Upper lobe of left lung (tissue), 6 donors: ENCODE data around the gene LAMC2. TPM values are rescaled to one million over a fixed set of nuclear protein-coding genes. Genes with fewer than 3 reads are reported as not detected.

ENCODE experiments used
- ATAC-seq, 2 donors: fragments of 200-7000 bp; cut with Tn5 transposase; one replicate each; pipeline ENCODE4 v1.9.1; 2022; ENCODE audit warnings: mild to moderate bottlenecking in 2 of 2, moderate library complexity in 2 of 2; ENCODE audit not compliant: low FRiP score in 2 of 2
- DNase-seq, 2 donors: peaks; one replicate each; pipeline ENCODE4 v3.0.0-alpha.2; 2019 to 2020
- H3K27ac ChIP-seq, 4 donors: fragments of 200-600 bp; sonication (generic); one replicate each; pipeline ENCODE4 v1.5.1; 2016 to 2019
- H3K27me3 ChIP-seq, 4 donors: fragments of 200-600 bp; sonication (generic); one replicate each; pipeline ENCODE4 v1.5.1; 2017 to 2019
- H3K36me3 ChIP-seq, 4 donors: fragments of 200-600 bp; sonication (generic); one replicate each; pipeline ENCODE4 v1.5.1; 2016 to 2019
- H3K4me1 ChIP-seq, 4 donors: fragments of 200-600 bp; sonication (generic); one replicate each; pipeline ENCODE4 v1.5.1; 2018 to 2019
- H3K4me3 ChIP-seq, 4 donors: fragments of 200-600 bp; sonication (generic); one replicate each; pipeline ENCODE4 v1.5.1; 2017 to 2019; ENCODE audit warnings: mild to moderate bottlenecking in 2 of 4, moderate library complexity in 1 of 4
- H3K9me3 ChIP-seq, 4 donors: fragments of 200-600 bp; sonication (generic); one replicate each; pipeline ENCODE4 v1.5.1; 2018 to 2019
- CTCF ChIP-seq, 6 experiments: fragments of 450-650 bp in 4 of 6; fragments of 200-600 bp in 2 of 6; sonication (generic) in 2 of 6; IDR thresholded peaks; one replicate each; pipeline ENCODE4 v1.5.1; 2016 to 2019; ENCODE audit warnings: antibody characterized with exemption in 6 of 6
- EP300 ChIP-seq, 4 donors: sonication (generic); formaldehyde crosslinking; IDR thresholded peaks; one replicate each; pipeline ENCODE4 v1.5.1; 2017; ENCODE audit warnings: antibody characterized with exemption in 4 of 4, control low read depth in 2 of 4
- POLR2A ChIP-seq, 4 donors: fragments of 450-650 bp; IDR thresholded peaks; one replicate each; pipeline ENCODE4 v1.5.1; 2016 to 2017; ENCODE audit warnings: antibody characterized with exemption in 4 of 4, mild to moderate bottlenecking in 2 of 4
- POLR2AphosphoS5 ChIP-seq, 2 donors: sonication (generic); formaldehyde crosslinking; IDR thresholded peaks; one replicate each; pipeline ENCODE4 v1.5.1; 2017; ENCODE audit warnings: antibody characterized with exemption in 2 of 2
- WGBS, 2 donors: methylation state at CpG; one replicate each; pipeline ENCODE4 v1.1.5; 2017 to 2018; 5-methylcytosine and 5-hydroxymethylcytosine counted together
- total RNA-seq, 6 donors: library from RNA; depleted of rRNA in 4 of 6; stranded (reverse); fragments of >200 nt in 4 of 6; gene quantifications; one replicate each; pipeline versions ENCODE4 v1.1.0 to v1.2.1, GENCODE V29; 2016 to 2021
- donor health status: DM: no; HTN: no; CAD: no; lungs with moderate emphysema.
- donor health status: DM: no; HTN: yes; CAD: no; lungs with severe emphysema.

Gene LAMC2
- total RNA-seq, 6 donors from 2014 or later = 10.5 to 74.6 (median 46.1) TPM

DNA sequence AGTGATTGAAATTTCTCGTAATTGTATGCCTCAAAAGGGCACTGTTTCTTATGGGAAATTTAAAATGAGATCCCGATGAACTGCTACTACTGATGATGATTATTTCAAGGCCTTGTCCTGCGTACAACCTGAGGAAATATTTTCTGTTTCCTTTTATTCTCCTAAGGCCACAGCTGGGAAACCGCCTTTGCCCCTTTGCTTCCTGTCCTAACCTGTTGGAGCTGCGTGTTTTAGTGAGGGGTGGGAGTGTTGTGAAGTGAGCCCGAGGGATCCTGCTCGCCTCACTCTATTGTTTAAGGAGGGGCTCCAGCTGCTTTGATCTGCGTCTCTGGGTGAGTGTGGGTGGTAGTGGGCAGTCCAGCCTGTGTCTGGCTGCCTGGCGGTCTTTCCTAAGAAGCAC lies 14.4 kb downstream of the LAMC2 start:
- Histone ChIP-seq H3K9me3 (no peaks in the 10 kb centered on the region), H3K4me3 (no peak overlapping the region), H3K4me1 (no peaks in the 10 kb centered on the region), H3K27me3 (no peaks in the 10 kb centered on the region), H3K36me3 (no peaks in the 10 kb centered on the region), H3K27ac (no peak overlapping the region)
- no peak for DNase-seq
- ATAC-seq = no peak
- no peak for TF ChIP-seq POLR2AphosphoS5 (IDR thresholded peaks at IDR 0.05)
- no peak for TF ChIP-seq POLR2A (IDR thresholded peaks at IDR 0.05)
- no peak for TF ChIP-seq EP300 (IDR thresholded peaks at IDR 0.05)
- TF ChIP-seq CTCF (IDR thresholded peaks at IDR 0.05) = no peak
- WGBS, 2 donors = 72 to 82% methylated on average over 9 of the region's 9 CpGs

- no peak overlapping the region for H3K4me3 ChIP-seq
- no peak overlapping the region for H3K27ac ChIP-seq
- 74 to 89% methylated on average over 3 of the region's 3 CpGs for WGBS, 2 donors
These were observed 17.0 kb downstream of the LAMC2 start for GRCh38 chr1:183203094-183203493.

DNA sequence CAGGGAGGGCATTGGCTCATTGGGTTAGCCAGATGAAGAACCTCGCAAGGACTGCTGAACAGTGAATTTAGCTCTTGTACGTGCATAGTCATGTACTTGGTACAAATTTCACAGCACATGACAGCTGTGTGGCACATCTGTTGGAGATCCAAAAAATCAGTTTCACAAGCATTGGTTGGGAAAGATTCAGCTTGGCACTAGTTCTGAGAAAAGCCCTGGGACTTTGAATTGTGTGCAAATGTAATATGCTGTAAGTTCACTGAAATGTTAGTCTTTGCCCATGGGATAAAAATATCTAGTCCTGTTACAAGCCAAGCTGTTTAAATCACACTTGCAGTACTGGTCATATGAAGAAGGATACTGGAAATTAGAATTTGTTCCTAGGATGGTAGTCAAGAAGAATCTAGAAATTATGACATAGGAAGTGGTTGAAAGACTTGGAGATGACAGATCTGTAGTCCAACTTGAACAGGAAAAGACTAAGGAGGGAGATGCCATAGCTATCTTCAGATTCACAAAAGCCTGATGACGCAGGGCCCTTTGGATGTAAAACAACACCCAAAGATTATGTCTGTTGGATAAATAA lies 19.2 kb downstream of the LAMC2 start:
- Histone ChIP-seq H3K27ac (no peak overlapping the region), H3K36me3 (no peaks in the 10 kb centered on the region), H3K4me1 (no peaks in the 10 kb centered on the region), H3K4me3 (no peak overlapping the region), H3K9me3 (no peaks in the 10 kb centered on the region), H3K27me3 (no peaks in the 10 kb centered on the region)
- DNase-seq (no peak), ATAC-seq (peak in 1 of 2 donors; percentile 72)
- TF ChIP-seq POLR2AphosphoS5 (IDR thresholded peaks at IDR 0.05) = peak in 1 of 2 donors; percentile 87
- TF ChIP-seq EP300 (IDR thresholded peaks at IDR 0.05) = peak in 2 of 4 donors; percentile 20 to 31
- no peak for TF ChIP-seq POLR2A (IDR thresholded peaks at IDR 0.05)
- 73 to 79% methylated on average over 3 of the region's 3 CpGs for WGBS, 2 donors

More at GRCh38 chr1:183203094-183203493, 17.0 kb downstream of the LAMC2 start:
- Histone ChIP-seq H3K36me3 (no peaks in the 10 kb centered on the region), H3K9me3 (no peaks in the 10 kb centered on the region), H3K27me3 (no peaks in the 10 kb centered on the region), H3K4me1 (no peaks in the 10 kb centered on the region)
- DNase-seq = no peak
- TF ChIP-seq EP300 (IDR thresholded peaks at IDR 0.05) = no peak
- TF ChIP-seq POLR2AphosphoS5 (IDR thresholded peaks at IDR 0.05) = no peak
- TF ChIP-seq POLR2A (IDR thresholded peaks at IDR 0.05) = no peak
- no peak for TF ChIP-seq CTCF (IDR thresholded peaks at IDR 0.05)
- no peak for ATAC-seq

GRCh38 chr1:183206538-183207122 lies 20.6 kb downstream of the LAMC2 start:
- no peaks in the 10 kb centered on the region for H3K27me3 ChIP-seq
- WGBS, 2 donors = 91 to 93% methylated on average over 6 of the region's 6 CpGs
- H3K4me1 ChIP-seq = no peaks in the 10 kb centered on the region
- TF ChIP-seq CTCF (IDR thresholded peaks at IDR 0.05) (no peak), POLR2AphosphoS5 (IDR thresholded peaks at IDR 0.05) (no peak), EP300 (IDR thresholded peaks at IDR 0.05) (no peak), POLR2A (IDR thresholded peaks at IDR 0.05) (no peak)
- ATAC-seq (no peak), DNase-seq (no peak)
- no peaks in the 10 kb centered on the region for H3K9me3 ChIP-seq
- H3K36me3 ChIP-seq = no peaks in the 10 kb centered on the region
- no peak overlapping the region for H3K4me3 ChIP-seq
- H3K27ac ChIP-seq = no peak overlapping the region

DNA sequence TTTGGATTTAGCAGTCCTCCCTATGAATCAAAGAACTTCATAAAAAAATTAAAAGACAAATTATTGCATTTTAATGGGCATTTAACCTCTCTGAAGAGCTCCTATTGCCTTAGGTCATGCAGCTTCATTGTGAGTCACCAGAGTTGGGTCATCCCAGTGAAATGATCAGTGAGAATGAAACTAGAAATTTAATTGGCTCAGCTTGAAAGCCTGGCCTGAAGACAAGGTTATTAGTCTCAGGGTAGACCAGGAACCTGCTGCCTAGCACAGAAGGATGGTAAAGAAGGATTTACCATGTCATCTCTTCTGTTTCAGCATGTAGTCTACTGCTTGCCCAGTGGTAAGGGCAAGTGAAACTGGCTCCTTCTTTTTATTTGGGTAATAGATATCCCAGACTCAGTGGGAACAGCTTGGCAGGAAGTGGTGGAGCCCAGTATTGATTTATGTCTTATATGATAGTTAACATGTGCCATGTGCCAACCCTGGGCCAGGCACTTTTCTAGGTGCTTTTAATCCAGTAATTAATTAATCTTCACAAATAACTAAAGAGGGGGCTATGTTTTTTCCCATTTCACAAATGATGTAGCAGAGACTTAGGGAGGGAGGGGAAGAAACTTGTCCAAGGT lies 23.6 kb downstream of the LAMC2 start:
- DNase-seq (no peak), ATAC-seq (peak in 1 of 2 donors; percentile 81)
- H3K36me3 ChIP-seq = no peaks in the 10 kb centered on the region
- H3K4me1 ChIP-seq = no peaks in the 10 kb centered on the region
- H3K9me3 ChIP-seq = no peaks in the 10 kb centered on the region
- no peaks in the 10 kb centered on the region for H3K27me3 ChIP-seq
- no peak overlapping the region for H3K27ac ChIP-seq
- no peak for TF ChIP-seq POLR2A (IDR thresholded peaks at IDR 0.05)
- TF ChIP-seq POLR2AphosphoS5 (IDR thresholded peaks at IDR 0.05) = no peak
- TF ChIP-seq CTCF (IDR thresholded peaks at IDR 0.05) = no peak
- no peak overlapping the region for H3K4me3 ChIP-seq
